GM19397 (cell line): ENCODE data around the gene NABP2.

Source experiments
- ATAC-seq: cut with Tn5 transposase; IDR thresholded peaks from one replicate; pipeline ENCODE4 v1.9.1; 2021; ENCODE audit warnings: mild to moderate bottlenecking, moderate library complexity; ENCODE audit not compliant: unreplicated experiment

NABP2 gene

GRCh38 chr12:56212361-56212760, 11.8 kb upstream of the NABP2 start:
- ATAC-seq = no peak

GRCh38 chr12:56213878-56214277, 10.3 kb upstream of the NABP2 start:
- no peak for ATAC-seq

- ATAC-seq = no peak
These were observed 7.7 kb upstream of the NABP2 start for GRCh38 chr12:56216461-56216860.

GRCh38 chr12:56219840-56220239, 4.3 kb upstream of the NABP2 start:
- no peak for ATAC-seq

GRCh38 chr12:56220611-56221231, 3.4 kb upstream of the NABP2 start:
- no peak for ATAC-seq

GRCh38 chr12:56221232-56221756, 2.8 kb upstream of the NABP2 start:
- ATAC-seq = peak; percentile 34

- ATAC-seq = peak; percentile 81
These were observed 2.2 kb upstream of the NABP2 start, which contains the start of gene RNF41 for GRCh38 chr12:56221757-56222530. Gene RNF41, minus strand, starts transcription at chr12:56221922. Its CDS starts 7,875 bp downstream, at chr12:56214047.

- no peak for ATAC-seq
These were observed 1.6 kb upstream of the NABP2 start for GRCh38 chr12:56222531-56222895.

GRCh38 chr12:56223571-56224101, 506 bp upstream of the NABP2 start:
- no peak for ATAC-seq

GRCh38 chr12:56224954-56225353, 812 bp downstream of the NABP2 start:
- ATAC-seq = no peak

GRCh38 chr12:56229082-56229481, 4.9 kb downstream of the NABP2 start:
- ATAC-seq = no peak

- ATAC-seq = no peak
These were observed 5.8 kb downstream of the NABP2 start, which contains the start of gene SLC39A5 for GRCh38 chr12:56229916-56230431. Gene SLC39A5, plus strand, starts transcription at chr12:56230051. Its CDS starts 1,224 bp downstream, at chr12:56231275.

GRCh38 chr12:56230432-56231183, 6.5 kb downstream of the NABP2 start:
- no peak for ATAC-seq

- no peak for ATAC-seq
These were observed 7.0 kb downstream of the NABP2 start for GRCh38 chr12:56231184-56231582.

GRCh38 chr12:56234746-56235436, 10.7 kb downstream of the NABP2 start:
- ATAC-seq = no peak

- no peak for ATAC-seq
These were observed 11.9 kb downstream of the NABP2 start for GRCh38 chr12:56236091-56236490.

- ATAC-seq = no peak
These were observed 12.8 kb downstream of the NABP2 start for GRCh38 chr12:56236985-56237384.

GRCh38 chr12:56237552-56237951, 13.4 kb downstream of the NABP2 start:
- ATAC-seq = no peak

- ATAC-seq = no peak
These were observed 17.5 kb downstream of the NABP2 start for GRCh38 chr12:56241424-56242303.
